Iris pigment epithelial cell (primary cell): ENCODE measurements around the gene PLK1.
"Not testable (repeated sequence)": the region's sequence is repeated elsewhere in the genome, so short reads cannot be mapped to it uniquely, and the experiment has no call there.

ENCODE experiments used
- DNase-seq: peaks from one replicate; pipeline ENCODE4 v3.0.0-alpha.2; 2011; ENCODE audit warnings: low read depth

PLK1 gene

GRCh38 chr16:23710504-23710903, 31.8 kb downstream of the PLK1 start:
- no peak for DNase-seq

- no peak for DNase-seq
These were observed 33.1 kb downstream of the PLK1 start for GRCh38 chr16:23711785-23712184.

- no peak for DNase-seq
These were observed 34.3 kb downstream of the PLK1 start, which contains the start of gene ERN2 for GRCh38 chr16:23712976-23713375. ERN2 (minus strand) TSS chr16:23713222; CDS start chr16:23713187, 35 bp downstream.

GRCh38 chr16:23716484-23716883, 37.8 kb downstream of the PLK1 start:
- DNase-seq, result no peak

GRCh38 chr16:23722613-23723240, 44.0 kb downstream of the PLK1 start:
- not testable (repeated sequence) for DNase-seq

- DNase-seq, result peak; percentile 26
These were observed 45.6 kb downstream of the PLK1 start for GRCh38 chr16:23724096-23724784.

- DNase-seq, result no peak
These were observed 46.1 kb downstream of the PLK1 start for GRCh38 chr16:23724785-23725131.

GRCh38 chr16:23726710-23727109, 48.0 kb downstream of the PLK1 start:
- no peak for DNase-seq

GRCh38 chr16:23728112-23728477, 49.4 kb downstream of the PLK1 start:
- DNase-seq, result no peak

GRCh38 chr16:23729503-23730424, 51.1 kb downstream of the PLK1 start:
- DNase-seq, result peak; percentile 81

- DNase-seq, result no peak
These were observed 55.6 kb downstream of the PLK1 start for GRCh38 chr16:23734176-23734893.

GRCh38 chr16:23737423-23738028, 58.8 kb downstream of the PLK1 start:
- DNase-seq, result not testable (repeated sequence)

- DNase-seq, result no peak
These were observed 60.8 kb downstream of the PLK1 start for GRCh38 chr16:23739516-23739915.
